ENCODE data around the gene RAB1B. TPM values are rescaled to one million over a fixed set of nuclear protein-coding genes. Genes with fewer than 3 reads are reported as not detected.

Gene RAB1B
- 100 to 1,000 TPM; 118 to 124 TPM for total RNA-seq

GRCh38 chr11:66268244-66268951, at the start of gene RAB1B:
Gene RAB1B (plus strand): TSS chr11:66268639. CDS start chr11:66268680, 41 bp downstream.
- peaks cover 27% of the 10 kb centered on the region for H3K36me3 Mint-ChIP-seq
- intact Hi-C loops (cut with micrococcal nuclease), result loop anchor here (1.0 to 5.0 kb wide), 7 partner anchors 14 to 409 kb away; partner anchors contain the start of genes BRMS1, SF3B2 and YIF1A
- H3K9me3 Mint-ChIP-seq, result no peaks in the 10 kb centered on the region
- ChIA-PET CTCF (interaction anchor here (0.8 to 4.2 kb wide), 5 partner anchors 12 to 46 kb away, joined by 3 to 22 read pairs (median 4); partner anchors contain the start of gene YIF1A), POLR2A (interaction anchor here (0.9 to 2.4 kb wide), 5 partner anchors 9 to 216 kb away, joined by 3 to 17 read pairs (median 6); partner anchors contain the start of genes SF3B2 and YIF1A)
- no peaks in the 10 kb centered on the region for H3K27me3 Mint-ChIP-seq
- H3K4me3 Mint-ChIP-seq, result peak within 1 kb of the TSS; percentile 86
- H3K27ac Mint-ChIP-seq, result peak within 1 kb of the TSS; percentile 90
- DNase-seq, result peak; percentile 100
- peaks cover 32% of the 10 kb centered on the region for H3K4me1 Mint-ChIP-seq (ENCODE audit: low read depth)

GRCh38 chr11:66218846-66219620, 49.4 kb upstream of the RAB1B start:
- ChIA-PET CTCF (no interaction called here), POLR2A (interaction anchor here (0.6 kb wide), 1 partner anchor 26 kb away, joined by 3 read pairs; no protein-coding TSS in a partner anchor)
- Mint-ChIP-seq H3K27ac (peak overlapping the region; percentile 7), H3K4me1 (ENCODE audit: low read depth) (peaks cover 14% of the 10 kb centered on the region), H3K36me3 (peaks cover 32% of the 10 kb centered on the region), H3K27me3 (no peaks in the 10 kb centered on the region), H3K4me3 (no peak overlapping the region), H3K9me3 (no peaks in the 10 kb centered on the region)
- DNase-seq, result peak; percentile 3
- intact Hi-C loops (cut with micrococcal nuclease), result no loop called here

GRCh38 chr11:66219846-66220565, 48.4 kb upstream of the RAB1B start:
- intact Hi-C loops (cut with micrococcal nuclease), result no loop called here
- H3K4me1 Mint-ChIP-seq (ENCODE audit: low read depth), result peaks cover 14% of the 10 kb centered on the region
- H3K27ac Mint-ChIP-seq, result peak overlapping the region; percentile 100
- no peaks in the 10 kb centered on the region for H3K27me3 Mint-ChIP-seq
- no peak for DNase-seq
- CTCF ChIA-PET, result interaction anchor here (0.8 kb wide), 1 partner anchor 69 kb away, joined by 3 read pairs; the partner anchor contains the start of gene YIF1A
- no peaks in the 10 kb centered on the region for H3K9me3 Mint-ChIP-seq
- peaks cover 32% of the 10 kb centered on the region for H3K36me3 Mint-ChIP-seq
- H3K4me3 Mint-ChIP-seq, result no peak overlapping the region
- POLR2A ChIA-PET, result no interaction called here

- no peak overlapping the region for H3K4me3 Mint-ChIP-seq
- DNase-seq, result no peak
- peak overlapping the region; percentile 100 for H3K27ac Mint-ChIP-seq
- ChIA-PET POLR2A (no interaction called here), CTCF (interaction anchor here (0.8 kb wide), 1 partner anchor 68 kb away, joined by 3 read pairs; the partner anchor contains the start of gene YIF1A)
- no peaks in the 10 kb centered on the region for H3K9me3 Mint-ChIP-seq
- peaks cover 33% of the 10 kb centered on the region for H3K36me3 Mint-ChIP-seq
- intact Hi-C loops (cut with micrococcal nuclease), result no loop called here
- H3K27me3 Mint-ChIP-seq, result no peaks in the 10 kb centered on the region
- H3K4me1 Mint-ChIP-seq (ENCODE audit: low read depth), result peaks cover 14% of the 10 kb centered on the region
Observed at GRCh38 chr11:66220566-66220935, 47.9 kb upstream of the RAB1B start.

- H3K27ac Mint-ChIP-seq, result peak overlapping the region; percentile 100
- H3K9me3 Mint-ChIP-seq, result no peaks in the 10 kb centered on the region
- intact Hi-C loops (cut with micrococcal nuclease), result no loop called here
- no peaks in the 10 kb centered on the region for H3K27me3 Mint-ChIP-seq
- ChIA-PET POLR2A (interaction anchor here (1.4 to 2.0 kb wide), 2 partner anchors 47 to 62 kb away, joined by 4 to 9 read pairs; partner anchors contain the start of gene RAB1B), CTCF (interaction anchor here (0.8 to 3.6 kb wide), 7 partner anchors 44 to 168 kb away, joined by 3 to 19 read pairs (median 4); partner anchors contain the start of gene YIF1A)
- H3K36me3 Mint-ChIP-seq, result peaks cover 32% of the 10 kb centered on the region
- peaks cover 16% of the 10 kb centered on the region for H3K4me1 Mint-ChIP-seq (ENCODE audit: low read depth)
- no peak for DNase-seq
- H3K4me3 Mint-ChIP-seq, result no peak overlapping the region
Observed at GRCh38 chr11:66221012-66221411, 47.4 kb upstream of the RAB1B start.

GRCh38 chr11:66221726-66222236, 46.7 kb upstream of the RAB1B start:
- no peaks in the 10 kb centered on the region for H3K9me3 Mint-ChIP-seq
- POLR2A ChIA-PET, result interaction anchor here (0.6 to 2.0 kb wide), 4 partner anchors 38 to 105 kb away, joined by 4 to 9 read pairs (median 5); partner anchors contain the start of gene RAB1B
- peak; percentile 57 for DNase-seq
- peak overlapping the region; percentile 100 for H3K27ac Mint-ChIP-seq
- peaks cover 28% of the 10 kb centered on the region for H3K36me3 Mint-ChIP-seq
- intact Hi-C loops (cut with micrococcal nuclease), result loop anchor here (1.0 kb wide), 2 partner anchors 46 to 61 kb away; no protein-coding TSS in a partner anchor
- no peaks in the 10 kb centered on the region for H3K27me3 Mint-ChIP-seq
- CTCF ChIA-PET, result interaction anchor here (0.7 to 3.6 kb wide), 30 partner anchors 8 to 331 kb away, joined by 3 to 19 read pairs (median 5); partner anchors contain the start of genes CCDC85B and YIF1A
- peaks cover 21% of the 10 kb centered on the region for H3K4me1 Mint-ChIP-seq (ENCODE audit: low read depth)
- peak overlapping the region; percentile 25 for H3K4me3 Mint-ChIP-seq

- Mint-ChIP-seq H3K27me3 (no peaks in the 10 kb centered on the region), H3K36me3 (peaks cover 28% of the 10 kb centered on the region), H3K27ac (peak overlapping the region; percentile 100), H3K4me1 (ENCODE audit: low read depth) (peaks cover 21% of the 10 kb centered on the region), H3K4me3 (peak overlapping the region; percentile 47), H3K9me3 (no peaks in the 10 kb centered on the region)
- intact Hi-C loops (cut with micrococcal nuclease), result loop anchor here (1.0 kb wide), 2 partner anchors 45 to 60 kb away; no protein-coding TSS in a partner anchor
- CTCF ChIA-PET, result interaction anchor here (0.7 to 3.6 kb wide), 30 partner anchors 9 to 332 kb away, joined by 3 to 19 read pairs (median 5); partner anchors contain the start of genes CCDC85B and YIF1A
- POLR2A ChIA-PET, result interaction anchor here (0.5 to 2.0 kb wide), 5 partner anchors 45 to 1265 kb away, joined by 3 to 9 read pairs (median 4); partner anchors contain the start of gene RAB1B
- DNase-seq, result peak; percentile 97
Observed at GRCh38 chr11:66222358-66223149, 45.9 kb upstream of the RAB1B start.

GRCh38 chr11:66224226-66224855, 44.1 kb upstream of the RAB1B start:
- DNase-seq, result no peak
- H3K36me3 Mint-ChIP-seq, result peaks cover 23% of the 10 kb centered on the region
- no peak overlapping the region for H3K4me3 Mint-ChIP-seq
- POLR2A ChIA-PET, result no interaction called here
- no peaks in the 10 kb centered on the region for H3K27me3 Mint-ChIP-seq
- H3K27ac Mint-ChIP-seq, result no peak overlapping the region
- CTCF ChIA-PET, result interaction anchor here (0.7 to 3.6 kb wide), 3 partner anchors 58 to 65 kb away, joined by 3 to 19 read pairs (median 6); partner anchors contain the start of gene YIF1A
- peaks cover 21% of the 10 kb centered on the region for H3K4me1 Mint-ChIP-seq (ENCODE audit: low read depth)
- intact Hi-C loops (cut with micrococcal nuclease), result no loop called here
- no peaks in the 10 kb centered on the region for H3K9me3 Mint-ChIP-seq

- POLR2A ChIA-PET, result no interaction called here
Observed at GRCh38 chr11:66225066-66225465, 43.4 kb upstream of the RAB1B start.

GRCh38 chr11:66226101-66226500, 42.3 kb upstream of the RAB1B start:
- H3K4me1 Mint-ChIP-seq (ENCODE audit: low read depth), result peaks cover 21% of the 10 kb centered on the region
- no peak overlapping the region for H3K4me3 Mint-ChIP-seq
- no peaks in the 10 kb centered on the region for H3K9me3 Mint-ChIP-seq
- H3K36me3 Mint-ChIP-seq, result peaks cover 21% of the 10 kb centered on the region
- CTCF ChIA-PET, result interaction anchor here (1.1 kb wide), 1 partner anchor 11 kb away, joined by 3 read pairs; no protein-coding TSS in a partner anchor
- intact Hi-C loops (cut with micrococcal nuclease), result no loop called here
- DNase-seq, result no peak
- peak overlapping the region; percentile 66 for H3K27ac Mint-ChIP-seq
- POLR2A ChIA-PET, result no interaction called here
- H3K27me3 Mint-ChIP-seq, result no peaks in the 10 kb centered on the region

More at GRCh38 chr11:66225066-66225465, 43.4 kb upstream of the RAB1B start:
- Mint-ChIP-seq H3K4me1 (ENCODE audit: low read depth) (peaks cover 21% of the 10 kb centered on the region), H3K36me3 (peaks cover 26% of the 10 kb centered on the region), H3K27me3 (no peaks in the 10 kb centered on the region), H3K27ac (no peak overlapping the region), H3K9me3 (no peaks in the 10 kb centered on the region), H3K4me3 (no peak overlapping the region)
- intact Hi-C loops (cut with micrococcal nuclease), result no loop called here
- no peak for DNase-seq
- CTCF ChIA-PET, result interaction anchor here (0.7 to 2.0 kb wide), 3 partner anchors 12 to 64 kb away, joined by 3 to 6 read pairs (median 3); partner anchors contain the start of gene YIF1A
